RKO (cell line): ENCODE data around the gene RTN4RL2.

Source experiments
- DNase-seq: peaks from one replicate; pipeline ENCODE4 v3.0.0-alpha.2; 2016; ENCODE audit warnings: low spot score

Gene RTN4RL2

GRCh38 chr11:57481315-57481714, 21.0 kb downstream of the RTN4RL2 start:
- DNase-seq: no peak

- DNase-seq: no peak
Observed at GRCh38 chr11:57481915-57482781, 21.8 kb downstream of the RTN4RL2 start.

GRCh38 chr11:57482782-57483561, 22.6 kb downstream of the RTN4RL2 start:
- DNase-seq: no peak

GRCh38 chr11:57483562-57483918, 23.2 kb downstream of the RTN4RL2 start:
- DNase-seq: no peak

GRCh38 chr11:57484141-57484710, 23.9 kb downstream of the RTN4RL2 start:
- DNase-seq: no peak

DNA sequence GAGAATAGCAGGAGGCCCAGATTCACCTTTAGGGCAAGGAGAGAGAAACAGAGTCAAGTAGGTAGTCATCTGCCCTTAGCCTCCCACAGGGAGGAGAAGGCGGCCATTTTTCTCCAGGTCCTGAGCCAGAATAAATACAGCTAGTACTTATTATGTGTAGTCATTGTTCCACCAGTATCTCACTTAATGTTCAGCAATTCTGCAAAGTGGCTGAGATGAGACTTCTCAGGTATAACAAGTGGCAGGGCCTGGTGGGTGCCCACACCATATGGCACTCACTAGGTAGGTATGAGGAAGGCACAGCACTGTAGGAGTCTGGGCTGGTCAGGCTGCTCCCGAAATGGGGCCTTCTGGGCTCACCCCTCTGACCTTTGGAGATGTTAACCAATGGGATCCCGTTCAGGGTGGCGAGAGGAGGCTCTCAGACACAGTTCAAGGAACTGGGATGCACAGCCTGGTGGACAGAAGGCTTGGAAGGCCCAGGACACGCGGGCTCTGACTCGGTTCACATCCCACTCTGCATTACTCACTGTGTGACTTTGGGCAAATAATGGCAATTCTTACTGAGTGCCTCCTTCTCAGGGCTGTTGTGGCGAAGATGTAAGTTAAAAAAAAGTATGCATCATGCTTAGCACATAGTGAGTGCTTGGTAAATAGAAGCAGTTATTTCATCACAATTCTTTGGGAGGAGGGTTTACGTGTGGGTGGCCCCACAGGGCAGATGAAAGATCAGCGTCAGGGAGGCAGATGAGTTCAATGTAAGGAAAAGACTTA, 25.1 kb downstream of the RTN4RL2 start:
- DNase-seq: no peak

- DNase-seq: no peak
Observed at GRCh38 chr11:57487021-57487778, 26.9 kb downstream of the RTN4RL2 start.

DNA sequence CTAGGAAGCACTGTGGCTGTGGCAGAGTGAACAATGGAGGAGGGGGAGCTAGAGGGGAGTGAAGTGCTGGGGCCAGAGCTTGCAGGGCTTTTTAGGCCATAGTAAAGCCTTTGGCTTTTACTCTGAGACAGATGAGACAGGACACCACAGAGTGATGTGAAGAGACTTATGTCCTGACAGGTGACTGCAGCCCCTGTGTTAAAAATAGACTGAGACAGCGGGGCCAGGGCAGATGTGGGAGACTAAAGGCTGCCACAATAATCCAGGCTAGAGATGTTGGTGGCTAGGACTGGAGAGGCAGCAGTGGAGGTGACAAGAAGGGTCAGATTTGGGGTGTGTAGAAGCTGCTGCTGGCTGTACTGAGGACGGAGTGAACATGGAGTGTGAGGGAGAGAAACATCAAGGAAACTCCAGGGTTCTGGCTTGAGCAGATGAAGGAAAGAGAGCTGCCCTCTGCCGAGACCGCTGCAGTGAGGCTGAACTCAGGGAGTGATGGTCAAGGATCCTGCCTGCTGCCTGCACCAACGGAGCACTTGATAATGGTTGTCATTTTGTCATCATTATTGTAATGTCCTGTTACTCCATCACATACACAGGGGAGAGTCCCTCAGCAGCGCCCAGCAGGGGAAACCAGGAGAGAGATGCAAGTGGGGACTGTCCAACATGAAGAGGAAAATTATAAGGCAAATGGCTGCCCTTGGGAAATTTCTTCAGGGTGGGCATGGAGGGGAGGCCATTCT, 27.8 kb downstream of the RTN4RL2 start:
- no peak for DNase-seq

DNA sequence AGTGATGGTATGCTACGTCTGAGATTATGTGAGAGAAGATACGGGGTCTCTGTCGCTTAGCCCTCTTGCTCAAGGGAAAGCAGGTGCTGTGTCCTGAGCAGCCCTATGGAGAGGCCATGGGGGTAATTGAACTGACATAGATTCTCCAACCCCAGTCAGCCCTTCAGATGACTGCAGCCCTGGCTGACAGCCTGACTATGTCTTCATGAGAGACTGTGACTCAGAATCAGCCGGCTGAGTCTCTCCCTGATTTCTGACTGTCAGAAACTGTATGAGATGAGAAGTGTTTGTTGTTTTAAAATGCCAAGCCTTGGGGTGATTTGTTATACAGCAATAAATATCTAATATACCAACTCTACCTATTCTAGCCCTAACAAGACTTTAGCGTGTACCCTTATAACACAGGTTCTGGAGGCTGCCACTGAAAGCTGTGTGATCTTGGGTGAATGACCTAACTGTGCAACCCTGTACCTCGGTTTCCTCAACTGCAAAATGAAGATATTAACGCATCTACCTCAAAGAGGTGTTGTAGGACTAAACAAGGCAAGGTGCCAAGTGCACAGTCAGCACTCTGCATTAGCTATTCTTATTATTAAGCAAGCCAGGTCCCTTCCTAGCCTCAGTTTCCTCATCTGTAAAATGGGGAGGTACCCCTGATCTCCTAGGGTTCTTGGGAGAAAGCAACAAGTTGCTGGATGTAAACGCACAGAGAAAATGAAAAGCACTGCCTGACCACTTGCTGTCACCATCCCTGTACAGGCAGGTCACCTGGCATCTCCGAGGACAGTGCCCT, 30.3 kb downstream of the RTN4RL2 start:
- DNase-seq: peak; percentile 65

GRCh38 chr11:57491371-57492061, 31.2 kb downstream of the RTN4RL2 start:
- DNase-seq: peak; percentile 37

DNA sequence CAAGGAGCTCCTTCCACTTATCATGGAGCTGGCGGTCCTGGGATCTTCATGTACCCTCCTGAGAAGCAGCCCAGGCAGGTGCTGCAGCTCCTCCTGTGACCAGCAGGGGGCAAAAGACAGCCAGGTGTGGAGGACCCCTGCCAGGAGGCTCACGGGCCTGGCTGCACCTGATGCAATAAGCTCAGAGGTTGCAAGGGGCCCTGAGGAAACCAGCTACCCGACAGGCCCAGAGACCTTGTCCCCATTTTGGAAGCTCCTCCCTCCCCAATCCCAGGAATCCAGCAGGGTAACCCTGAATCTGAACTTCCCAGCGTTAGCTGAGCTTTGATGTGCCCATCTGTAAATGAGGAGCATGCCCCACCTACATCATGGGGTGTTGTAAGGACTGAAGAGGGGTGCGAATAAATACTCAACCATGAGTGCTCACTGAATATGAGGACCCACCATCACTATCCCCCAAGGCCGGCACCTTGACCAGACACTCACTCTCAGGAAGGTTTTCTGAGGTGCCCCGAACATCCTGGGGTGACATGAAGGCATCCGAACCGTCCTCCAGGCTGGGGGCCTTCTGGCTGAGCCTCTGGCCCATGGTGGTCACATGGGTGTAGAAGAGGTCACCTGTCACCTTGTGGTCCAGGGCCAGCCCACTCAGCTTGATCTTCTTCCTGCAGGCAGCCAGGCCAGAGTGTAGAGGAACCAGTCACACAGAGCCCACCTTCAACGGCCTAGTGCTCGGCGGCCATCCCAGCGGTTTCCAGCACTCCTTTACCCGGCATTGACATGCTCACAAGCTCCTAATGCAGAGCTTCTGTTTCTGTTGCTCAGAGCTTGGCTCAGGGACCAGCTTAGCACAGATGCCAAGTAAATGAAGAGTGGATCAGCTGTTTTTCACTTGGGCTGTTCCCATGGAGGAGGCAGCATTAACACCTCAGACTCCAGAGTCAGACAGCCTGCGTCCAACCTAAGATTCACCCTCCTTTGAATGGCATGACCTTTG, 33.5 kb downstream of the RTN4RL2 start:
- no peak for DNase-seq

DNA sequence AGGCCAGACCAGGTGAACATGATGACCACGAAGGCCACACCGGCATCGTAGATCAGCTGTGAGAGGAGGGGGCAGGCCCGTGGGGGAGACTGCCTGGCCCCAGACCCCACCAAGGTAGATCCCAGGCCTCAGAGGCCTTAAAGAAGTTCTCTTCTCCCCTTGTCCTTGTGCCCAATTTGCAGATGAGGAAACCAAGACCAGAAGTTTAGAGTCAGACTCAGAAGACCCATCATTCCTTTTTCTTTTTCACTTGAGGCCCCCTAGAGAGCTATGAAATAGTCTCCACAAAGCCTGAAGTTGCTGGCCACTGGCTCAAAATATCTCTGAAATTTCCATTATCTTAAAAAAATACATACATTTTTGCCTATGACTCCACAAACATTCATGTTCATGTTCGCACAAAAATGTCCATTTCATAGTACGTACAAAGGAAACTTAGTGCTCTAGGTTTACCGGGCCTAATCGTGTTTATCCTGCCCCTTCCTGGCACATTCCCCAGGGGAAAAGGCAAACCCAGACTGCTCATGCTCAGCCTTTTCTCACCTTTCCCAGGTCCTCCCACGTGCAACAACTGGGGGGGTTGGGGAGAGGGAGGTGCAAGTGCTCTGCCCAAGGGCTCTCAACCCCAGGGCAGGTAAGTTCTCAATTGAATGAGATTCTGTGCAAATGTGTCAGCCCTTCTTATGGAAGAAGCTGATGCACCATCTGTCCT, 35.9 kb downstream of the RTN4RL2 start:
- no peak for DNase-seq

- no peak for DNase-seq
Observed at GRCh38 chr11:57497303-57498247, 37.2 kb downstream of the RTN4RL2 start.

GRCh38 chr11:57498540-57498939, 38.2 kb downstream of the RTN4RL2 start:
- DNase-seq: no peak

- DNase-seq: no peak
Observed at GRCh38 chr11:57499413-57499982, 39.2 kb downstream of the RTN4RL2 start.

DNA sequence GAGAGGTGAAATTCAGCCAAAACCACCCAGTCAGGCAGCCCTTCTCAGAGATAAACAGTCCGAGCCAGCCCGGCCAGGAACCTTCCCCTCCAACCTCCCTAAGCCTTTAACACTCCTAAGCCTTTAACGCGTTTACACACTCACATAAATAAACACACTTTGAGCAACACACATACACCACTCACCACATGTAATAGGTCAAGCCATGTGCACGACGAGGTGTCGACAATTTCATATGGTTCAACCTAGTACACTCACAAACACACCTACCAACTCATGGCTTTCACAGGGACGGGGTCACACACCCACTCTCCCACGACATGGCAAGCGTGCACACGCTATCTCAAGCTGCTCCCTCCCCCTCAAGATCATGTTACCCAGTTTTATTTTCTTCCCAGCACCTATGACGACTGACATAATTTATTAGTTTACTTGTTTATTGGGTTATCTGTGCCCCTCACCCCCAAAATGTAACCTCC, 39.7 kb downstream of the RTN4RL2 start:
- no peak for DNase-seq
